Transverse colon (tissue), 3 donors: Measurements from ENCODE around the gene TJP3.

Source experiments
- CTCF ChIP-seq, 5 experiments: fragments of 200-600 bp in 3 of 5; fragments of 450-650 bp in 2 of 5; sonication (generic) in 3 of 5; IDR thresholded peaks; 1 replicate in 2 of 5; 2 replicates in 3 of 5; pipeline ENCODE4 v1.5.1; 2016 to 2017; ENCODE audit warnings: antibody characterized with exemption in 5 of 5, inconsistent platforms in 3 of 5, mild to moderate bottlenecking in 2 of 5, moderate library complexity in 1 of 5
- EP300 ChIP-seq: sonication (generic); formaldehyde crosslinking; IDR thresholded peaks from one replicate; pipeline ENCODE4 v1.6.1; 2017; ENCODE audit warnings: antibody characterized with exemption, low read depth
- POLR2A ChIP-seq: fragments of 450-650 bp; IDR thresholded peaks from one replicate; pipeline ENCODE4 v1.6.1; 2016; ENCODE audit warnings: antibody characterized with exemption, mild to moderate bottlenecking, moderate library complexity

GRCh38 chr19:3693025-3693925 is 14.9 kb upstream of the TJP3 start:
- TF ChIP-seq CTCF (IDR thresholded peaks at IDR 0.05) (no peak), POLR2A (no peak), EP300 (no peak)
